H1 (cell line): Measurements from ENCODE around the gene COQ8A. TPM values are rescaled to one million over a fixed set of nuclear protein-coding genes. Genes with fewer than 3 reads are reported as not detected.

ENCODE experiments used
- ATF3 ChIP-seq: IDR thresholded peaks from 2 replicates; pipeline ENCODE4 v1.6.1; 2011; ENCODE audit warnings: low read depth, mild to moderate bottlenecking, low read length; ENCODE audit not compliant: insufficient read depth
- CTCF ChIP-seq, 3 experiments: IDR thresholded peaks; 1 replicate in 2 of 3; 2 replicates in 1 of 3; pipeline versions ENCODE4 v1.5.1 to v1.6.1; 2011; ENCODE audit warnings: low read length in 3 of 3, mild to moderate bottlenecking in 3 of 3, inconsistent platforms in 2 of 3, low read depth in 1 of 3, moderate library complexity in 1 of 3; ENCODE audit not compliant: insufficient read depth in 1 of 3; ENCODE audit errors: control extremely low read depth in 1 of 3
- EGR1 ChIP-seq: IDR thresholded peaks from 2 replicates; pipeline ENCODE4 v1.6.1; 2011; ENCODE audit warnings: low read depth, low read length, borderline replicate concordance
- RFX5 ChIP-seq: IDR thresholded peaks from 2 replicates; pipeline ENCODE4 v1.6.1; 2011; ENCODE audit warnings: low read depth, low read length, improper control_type of control experiment, borderline replicate concordance
- polyA plus RNA-seq, 7 experiments: library from polyadenylated mRNA; depleted of rRNA in 3 of 7; stranded (reverse) in 5 of 7; unstranded in 2 of 7; fragments of >200 nt in 5 of 7; fragments of 200-250 nt in 2 of 7; gene quantifications; 1 replicate in 5 of 7; 2 replicates in 1 of 7; 4 replicates in 1 of 7; pipeline versions ENCODE4 v1.2.1 to v1.2.3, GENCODE V29; 2011 to 2013; ENCODE audit warnings: missing spikeins in 2 of 7, mixed read lengths in 2 of 7
- total RNA-seq: library from RNA; stranded (reverse); fragmentation: NEBNext Ultra II Directional; extraction: Animal tissue kit (Norgen Biotek cat#: 25700); gene quantifications from 2 replicates; pipeline ENCODE4 v1.2.1, GENCODE V29; 2021
- TF ChIP-seq, protein P1 (sequence below): IDR thresholded peaks from 2 replicates; pipeline ENCODE4 v1.6.1; 2011; ENCODE audit warnings: low read length, improper control_type of control experiment
- TF ChIP-seq, protein P2 (sequence below): IDR thresholded peaks from 2 replicates; pipeline ENCODE4 v1.6.1; 2012; ENCODE audit warnings: inconsistent platforms

COQ8A gene
- total and polyA plus RNA-seq, 2 of the 8 experiments (the other 6 are each of a cell fraction or from before 2014, with no cell fraction given) = 28.5 to 38.9 TPM

DNA sequence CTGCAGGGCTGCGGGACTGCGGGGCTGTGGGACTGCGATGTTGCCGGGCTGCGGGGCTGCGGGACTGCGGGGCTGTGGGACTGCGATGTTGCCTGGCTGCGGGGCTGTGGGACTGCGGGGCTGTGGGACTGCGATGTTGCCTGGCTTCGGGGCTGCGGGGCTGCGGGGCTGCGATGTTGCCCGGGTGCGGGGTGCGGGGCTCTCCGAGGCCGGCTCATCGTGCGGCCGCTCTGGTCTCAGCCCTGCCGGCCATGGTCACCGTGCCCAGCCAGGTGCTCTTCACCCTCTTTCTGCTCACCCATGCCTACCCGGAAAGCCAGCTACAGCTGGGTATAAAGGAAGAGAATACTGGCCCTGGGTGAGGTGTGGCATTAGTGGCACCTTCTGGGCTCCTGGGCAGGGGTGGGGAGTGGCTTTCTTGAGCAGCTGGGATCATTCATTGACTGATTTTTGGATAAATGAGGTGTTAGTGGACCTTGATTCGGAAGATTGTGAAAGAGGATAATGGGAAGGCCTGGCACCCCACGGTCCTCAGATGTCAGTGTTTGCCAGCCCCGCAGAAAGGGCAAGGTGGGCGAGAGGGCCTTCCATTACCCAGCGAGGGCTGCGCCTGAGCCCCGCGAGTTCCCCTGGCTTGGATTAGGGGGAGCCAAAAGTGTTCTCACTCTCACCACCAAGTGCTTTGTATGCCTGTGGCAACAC is 36.3 kb downstream of the COQ8A start (continued):
- no peak for TF ChIP-seq CTCF (IDR thresholded peaks at IDR 0.05; ENCODE audit: control extremely low read depth in 1 of 3, insufficient read depth in 1 of 3, low read depth in 1 of 3, low read length in 3 of 3)
- no peak for TF ChIP-seq EGR1
- TF ChIP-seq, protein P1, sequence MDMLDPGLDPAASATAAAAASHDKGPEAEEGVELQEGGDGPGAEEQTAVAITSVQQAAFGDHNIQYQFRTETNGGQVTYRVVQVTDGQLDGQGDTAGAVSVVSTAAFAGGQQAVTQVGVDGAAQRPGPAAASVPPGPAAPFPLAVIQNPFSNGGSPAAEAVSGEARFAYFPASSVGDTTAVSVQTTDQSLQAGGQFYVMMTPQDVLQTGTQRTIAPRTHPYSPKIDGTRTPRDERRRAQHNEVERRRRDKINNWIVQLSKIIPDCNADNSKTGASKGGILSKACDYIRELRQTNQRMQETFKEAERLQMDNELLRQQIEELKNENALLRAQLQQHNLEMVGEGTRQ = no peak
- TF ChIP-seq RFX5 = no peak
- TF ChIP-seq, protein P2, sequence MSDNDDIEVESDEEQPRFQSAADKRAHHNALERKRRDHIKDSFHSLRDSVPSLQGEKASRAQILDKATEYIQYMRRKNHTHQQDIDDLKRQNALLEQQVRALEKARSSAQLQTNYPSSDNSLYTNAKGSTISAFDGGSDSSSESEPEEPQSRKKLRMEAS = no peak
- TF ChIP-seq ATF3 = no peak
